ENCODE results near the gene PRDM16.

PRDM16 gene

DNA sequence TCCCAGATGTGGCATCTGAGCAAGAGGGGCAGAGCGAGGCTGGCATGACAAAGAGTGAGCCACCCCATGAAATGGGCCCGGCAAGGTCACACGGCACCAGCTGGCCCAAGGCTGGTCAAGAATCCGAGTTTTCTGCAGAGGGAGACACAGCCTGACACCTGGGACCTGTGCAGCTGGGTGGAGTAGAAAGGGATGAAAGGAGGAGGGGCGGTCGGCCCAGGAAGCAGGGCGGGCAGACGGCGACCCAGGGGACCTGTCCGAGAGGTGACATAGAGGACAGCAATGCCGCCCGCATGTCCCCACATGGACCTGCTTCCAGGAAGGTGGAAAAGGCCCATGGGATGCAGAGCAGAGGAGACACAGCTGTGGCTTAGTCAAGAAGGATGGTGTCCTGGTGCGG, 137.7 kb downstream of the PRDM16 start:
- no peak overlapping the region for H3K9ac ChIP-seq (ENCODE audit: low read depth, low read length)
- H3K4me3 ChIP-seq (ENCODE audit: low read depth in 1 of 2, low read length in 2 of 2): no peak overlapping the region
- ATAC-seq (ENCODE audit: insufficient read depth, low read depth) (no peak), DNase-seq (no peak)
- H3K27me3 ChIP-seq (ENCODE audit: insufficient read depth, low read length, poor library complexity): no peaks in the 10 kb centered on the region
- no peaks in the 10 kb centered on the region for H3K4me1 ChIP-seq (ENCODE audit: insufficient read depth, low read length)
- TF ChIP-seq EZH2 (IDR thresholded peaks at IDR 0.05; ENCODE audit: borderline replicate concordance, low read depth, low read length, severe bottlenecking): no peak
- no peak overlapping the region for H3K4me2 ChIP-seq (ENCODE audit: insufficient read depth, low read length)
- H3K9me3 ChIP-seq (ENCODE audit: insufficient read depth, low read length, severe bottlenecking): no peaks in the 10 kb centered on the region
- H2AFZ ChIP-seq (ENCODE audit: low read depth, low read length): no peak overlapping the region
- no peak overlapping the region for H3K27ac ChIP-seq (ENCODE audit: low read length)
- H4K20me1 ChIP-seq (ENCODE audit: insufficient read depth, low read length): no peaks in the 10 kb centered on the region
- H3K79me2 ChIP-seq (ENCODE audit: insufficient read depth, low read length): no peaks in the 10 kb centered on the region
- no peaks in the 10 kb centered on the region for H3K36me3 ChIP-seq (ENCODE audit: insufficient read depth, low read length)

DNA sequence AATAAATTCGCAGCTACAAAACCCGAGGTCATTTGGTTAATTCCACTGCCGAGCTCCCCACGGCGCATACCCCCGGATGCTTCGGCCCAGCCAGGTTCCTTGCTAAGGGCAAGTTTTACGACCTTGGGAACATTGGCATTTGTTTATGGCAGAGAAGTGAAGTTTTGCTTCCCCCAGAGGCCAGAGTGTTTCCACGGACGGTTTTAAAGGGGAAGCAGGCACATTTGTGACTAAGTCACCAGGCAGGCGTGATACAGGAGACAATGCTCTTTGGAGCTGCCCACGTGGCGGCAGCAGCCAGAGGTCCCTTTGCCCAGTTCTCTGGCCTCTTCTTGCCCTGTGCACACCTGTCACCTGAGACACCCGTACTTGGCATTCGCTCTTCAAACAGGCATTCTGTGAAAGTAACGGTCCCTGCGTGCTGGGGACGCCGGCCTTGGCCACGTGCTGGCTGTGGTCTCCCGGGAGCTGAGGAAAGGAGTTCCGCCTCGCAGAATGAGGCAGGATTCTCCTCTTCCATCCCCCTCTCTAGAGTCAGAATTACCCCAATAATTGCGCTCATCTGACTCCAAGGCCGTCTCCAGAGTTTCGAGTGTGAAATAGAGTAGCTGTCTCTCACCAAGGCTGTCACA, 138.3 kb downstream of the PRDM16 start:
- ATAC-seq (ENCODE audit: insufficient read depth, low read depth) (no peak), DNase-seq (no peak)
- Histone ChIP-seq H4K20me1 (ENCODE audit: insufficient read depth, low read length) (no peaks in the 10 kb centered on the region), H3K4me2 (ENCODE audit: insufficient read depth, low read length) (no peak overlapping the region), H3K79me2 (ENCODE audit: insufficient read depth, low read length) (no peaks in the 10 kb centered on the region), H3K4me3 (ENCODE audit: low read depth in 1 of 2, low read length in 2 of 2) (no peak overlapping the region), H2AFZ (ENCODE audit: low read depth, low read length) (no peak overlapping the region), H3K27me3 (ENCODE audit: insufficient read depth, low read length, poor library complexity) (no peaks in the 10 kb centered on the region), H3K4me1 (ENCODE audit: insufficient read depth, low read length) (no peaks in the 10 kb centered on the region), H3K9me3 (ENCODE audit: insufficient read depth, low read length, severe bottlenecking) (no peaks in the 10 kb centered on the region), H3K27ac (ENCODE audit: low read length) (no peak overlapping the region), H3K36me3 (ENCODE audit: insufficient read depth, low read length) (no peaks in the 10 kb centered on the region), H3K9ac (ENCODE audit: low read depth, low read length) (no peak overlapping the region)
- TF ChIP-seq CTCF (IDR thresholded peaks at IDR 0.05; ENCODE audit: borderline replicate concordance, extremely low read depth, low read length, poor library complexity, severe bottlenecking) (no peak), EZH2 (IDR thresholded peaks at IDR 0.05; ENCODE audit: borderline replicate concordance, low read depth, low read length, severe bottlenecking) (no peak)

DNA sequence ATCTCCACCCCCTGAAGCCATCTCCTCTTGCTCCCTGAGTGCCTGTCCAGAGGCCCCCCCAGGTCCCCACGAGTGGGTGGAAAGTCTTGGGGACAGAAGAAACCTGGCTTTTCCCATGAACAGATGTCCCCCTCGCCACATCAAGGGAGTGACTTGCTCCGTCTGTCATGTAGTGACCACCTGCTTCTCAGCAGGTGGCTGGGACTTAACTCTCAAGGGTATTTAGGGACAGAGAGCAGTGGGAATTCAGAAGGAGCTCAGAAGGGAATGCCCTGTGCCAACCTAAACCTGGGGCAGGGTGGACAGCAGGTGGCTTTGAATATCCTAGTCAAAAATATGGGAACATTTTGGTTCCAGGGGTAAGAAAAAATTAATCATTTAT, 139.8 kb downstream of the PRDM16 start:
- no peak for DNase-seq
- no peak overlapping the region for H3K27ac ChIP-seq (ENCODE audit: low read length)
- no peak for TF ChIP-seq CTCF (IDR thresholded peaks at IDR 0.05; ENCODE audit: borderline replicate concordance, extremely low read depth, low read length, poor library complexity, severe bottlenecking)
- TF ChIP-seq EZH2 (IDR thresholded peaks at IDR 0.05; ENCODE audit: borderline replicate concordance, low read depth, low read length, severe bottlenecking): no peak
- H3K4me3 ChIP-seq (ENCODE audit: low read depth in 1 of 2, low read length in 2 of 2): no peak overlapping the region
- H3K4me1 ChIP-seq (ENCODE audit: insufficient read depth, low read length): no peaks in the 10 kb centered on the region
- no peak overlapping the region for H2AFZ ChIP-seq (ENCODE audit: low read depth, low read length)
- H3K36me3 ChIP-seq (ENCODE audit: insufficient read depth, low read length): no peaks in the 10 kb centered on the region
- no peaks in the 10 kb centered on the region for H4K20me1 ChIP-seq (ENCODE audit: insufficient read depth, low read length)
- H3K79me2 ChIP-seq (ENCODE audit: insufficient read depth, low read length): no peaks in the 10 kb centered on the region
- H3K9me3 ChIP-seq (ENCODE audit: insufficient read depth, low read length, severe bottlenecking): no peaks in the 10 kb centered on the region
- H3K27me3 ChIP-seq (ENCODE audit: insufficient read depth, low read length, poor library complexity): no peaks in the 10 kb centered on the region
- ATAC-seq (ENCODE audit: insufficient read depth, low read depth): no peak
- no peak overlapping the region for H3K9ac ChIP-seq (ENCODE audit: low read depth, low read length)
- H3K4me2 ChIP-seq (ENCODE audit: insufficient read depth, low read length): no peak overlapping the region

DNA sequence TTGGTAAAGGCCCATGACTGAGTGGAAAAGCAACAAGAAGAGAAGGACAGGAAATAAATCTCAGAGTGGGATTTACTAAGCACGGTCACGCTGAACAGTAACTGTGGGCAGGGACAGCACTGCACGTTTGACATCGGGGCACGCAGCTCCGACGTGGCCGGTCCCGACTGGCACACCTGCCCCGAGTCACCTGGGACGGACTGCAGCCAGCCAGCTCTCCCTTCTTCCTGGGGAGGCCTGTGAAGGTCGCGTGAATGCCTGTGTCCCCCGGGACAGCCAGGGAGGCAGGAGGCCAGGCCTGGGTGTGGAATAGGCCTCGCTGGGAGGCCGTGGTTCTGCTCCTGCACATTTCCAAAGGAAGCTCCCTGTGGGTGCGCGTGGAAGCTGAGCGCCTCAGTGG, 140.2 kb downstream of the PRDM16 start:
- H3K27ac ChIP-seq (ENCODE audit: low read length): no peak overlapping the region
- H2AFZ ChIP-seq (ENCODE audit: low read depth, low read length): no peak overlapping the region
- TF ChIP-seq CTCF (IDR thresholded peaks at IDR 0.05; ENCODE audit: borderline replicate concordance, extremely low read depth, low read length, poor library complexity, severe bottlenecking) (no peak), EZH2 (IDR thresholded peaks at IDR 0.05; ENCODE audit: borderline replicate concordance, low read depth, low read length, severe bottlenecking) (no peak)
- H3K4me3 ChIP-seq (ENCODE audit: low read depth in 1 of 2, low read length in 2 of 2): no peak overlapping the region
- no peaks in the 10 kb centered on the region for H4K20me1 ChIP-seq (ENCODE audit: insufficient read depth, low read length)
- H3K4me1 ChIP-seq (ENCODE audit: insufficient read depth, low read length): no peaks in the 10 kb centered on the region
- no peak overlapping the region for H3K9ac ChIP-seq (ENCODE audit: low read depth, low read length)
- H3K27me3 ChIP-seq (ENCODE audit: insufficient read depth, low read length, poor library complexity): no peaks in the 10 kb centered on the region
- H3K9me3 ChIP-seq (ENCODE audit: insufficient read depth, low read length, severe bottlenecking): no peaks in the 10 kb centered on the region
- no peak overlapping the region for H3K4me2 ChIP-seq (ENCODE audit: insufficient read depth, low read length)
- H3K36me3 ChIP-seq (ENCODE audit: insufficient read depth, low read length): no peaks in the 10 kb centered on the region
- no peak for DNase-seq
- no peaks in the 10 kb centered on the region for H3K79me2 ChIP-seq (ENCODE audit: insufficient read depth, low read length)
- ATAC-seq (ENCODE audit: insufficient read depth, low read depth): no peak
